GM21717 (cell line): ENCODE data around the gene PPP2R2C.

ENCODE experiments used
- ATAC-seq: cut with Tn5 transposase; IDR thresholded peaks from one replicate; pipeline ENCODE4 v1.9.1; 2021; ENCODE audit warnings: mild to moderate bottlenecking, moderate library complexity; ENCODE audit not compliant: unreplicated experiment

PPP2R2C gene

GRCh38 chr4:6272863-6273660 lies 199.4 kb downstream of the PPP2R2C start:
- no peak for ATAC-seq

GRCh38 chr4:6271701-6272465 lies 200.5 kb downstream of the PPP2R2C start:
- no peak for ATAC-seq

GRCh38 chr4:6271206-6271605 lies 201.2 kb downstream of the PPP2R2C start:
- ATAC-seq: no peak

- ATAC-seq: no peak
Measured at GRCh38 chr4:6270636-6271121, 201.7 kb downstream of the PPP2R2C start.
